GM19467 (cell line): ENCODE measurements around the gene CDC42.

ENCODE experiments used
- ATAC-seq: cut with Tn5 transposase; IDR thresholded peaks from one replicate; pipeline ENCODE4 v1.9.1; 2021; ENCODE audit warnings: mild to moderate bottlenecking, moderate library complexity; ENCODE audit not compliant: unreplicated experiment

CDC42 gene

GRCh38 chr1:22037520-22037919 lies 15.0 kb upstream of the CDC42 start:
- no peak for ATAC-seq

- no peak for ATAC-seq
Observed at GRCh38 chr1:22038036-22038435, 14.5 kb upstream of the CDC42 start.

GRCh38 chr1:22039594-22040285 lies 12.8 kb upstream of the CDC42 start:
- ATAC-seq, result peak; percentile 96

- no peak for ATAC-seq
Observed at GRCh38 chr1:22040286-22040623, 12.3 kb upstream of the CDC42 start.

GRCh38 chr1:22041505-22041904 lies 11.0 kb upstream of the CDC42 start:
- no peak for ATAC-seq

GRCh38 chr1:22043198-22043769 lies 9.2 kb upstream of the CDC42 start:
- ATAC-seq, result no peak

- ATAC-seq, result no peak
Observed at GRCh38 chr1:22044690-22045420, 7.7 kb upstream of the CDC42 start.

GRCh38 chr1:22045604-22046228 lies 6.8 kb upstream of the CDC42 start:
- ATAC-seq, result no peak

GRCh38 chr1:22048351-22049192 lies 3.9 kb upstream of the CDC42 start:
- no peak for ATAC-seq

GRCh38 chr1:22050330-22050729 lies 2.2 kb upstream of the CDC42 start:
- no peak for ATAC-seq

- ATAC-seq, result no peak
Observed at GRCh38 chr1:22051607-22052114, 848 bp upstream of the CDC42 start.

- peak; percentile 34 for ATAC-seq
Observed at GRCh38 chr1:22053017-22053860, 730 bp downstream of the CDC42 start.

GRCh38 chr1:22053861-22054770 lies 1.6 kb downstream of the CDC42 start:
- no peak for ATAC-seq

GRCh38 chr1:22055463-22055862 lies 3.0 kb downstream of the CDC42 start:
- no peak for ATAC-seq

GRCh38 chr1:22056043-22056442 lies 3.5 kb downstream of the CDC42 start:
- ATAC-seq, result no peak

GRCh38 chr1:22056936-22057335 lies 4.4 kb downstream of the CDC42 start:
- ATAC-seq, result no peak

- no peak for ATAC-seq
Observed at GRCh38 chr1:22057861-22058260, 5.4 kb downstream of the CDC42 start.

- no peak for ATAC-seq
Observed at GRCh38 chr1:22064751-22065402, 12.4 kb downstream of the CDC42 start.
